K562 (cell line): ENCODE measurements around the gene TNN. TPM values are rescaled to one million over a fixed set of nuclear protein-coding genes. Genes with fewer than 3 reads are reported as not detected.

Experiments used
- ATAC-seq: fragments of 200-7000 bp; cut with Tn5 transposase; 3 replicates; pipeline ENCODE4 v1.9.1; 2020; ENCODE audit warnings: moderate library complexity
- BruUV-seq: library from RNA; stranded (reverse); fragments of 400-500 nt; replicated peaks from 2 replicates; lab custom pipeline; 2021; lab: Mats Ljungman, UMichigan
- CTCF ChIA-PET: fragments of 300-600 bp; formaldehyde crosslinking; extraction: SDS; loops from one replicate; lab custom pipeline; 2021; ENCODE audit warnings: low intra/inter-chr PET ratio; lab: Yijun Ruan, JAX
- POLR2A ChIA-PET: fragments of 300-600, 350-650 bp; sonication (Branson Sonifier 250); formaldehyde crosslinking; extraction: SDS; loops from one replicate; lab custom pipeline; 2021; ENCODE audit warnings: antibody characterized with exemption, inconsistent platforms; lab: Yijun Ruan, JAX
- DNase-seq, 4 experiments: peaks; one replicate each; pipeline versions ENCODE4 v3.0.0 to v3.0.0-alpha.2; 2011 to 2018; ENCODE audit warnings: low spot score in 3 of 4, mixed read lengths in 3 of 4; ENCODE audit errors: extremely low read depth in 1 of 4
- FAIRE-seq: peaks from 2 replicates; lab custom pipeline; 2011; peaks lifted over from hg19 to GRCh38; lab: Jason Lieb, UNC
- H2AFZ ChIP-seq: 2 replicates; pipeline ENCODE4 v1.6.0; 2011; ENCODE audit warnings: low read depth, low read length, control low read depth, inconsistent platforms
- H3K27ac ChIP-seq: fragments of 200-600 bp; 3 replicates; pipeline ENCODE4 v1.8.0; 2011; ENCODE audit warnings: low read depth, mild to moderate bottlenecking, control low read depth, inconsistent platforms, low read length, moderate library complexity, mixed read lengths; ENCODE audit errors: extremely low read depth
- H3K27me3 ChIP-seq, 2 experiments: fragments of 300-600 bp in 1 of 2; 2 replicates in 1 of 2; 3 replicates in 1 of 2; pipeline versions ENCODE4 v1.6.0 to v1.8.0; 2011; ENCODE audit warnings: inconsistent platforms in 2 of 2, low read length in 2 of 2, mild to moderate bottlenecking in 1 of 2, mixed read lengths in 1 of 2, moderate library complexity in 1 of 2; ENCODE audit not compliant: control insufficient read depth in 2 of 2, insufficient read depth in 2 of 2
- H3K36me3 ChIP-seq: fragments of 300-600 bp; 3 replicates; pipeline ENCODE4 v1.8.0; 2011; ENCODE audit warnings: mild to moderate bottlenecking, low read length, inconsistent platforms; ENCODE audit not compliant: control insufficient read depth, insufficient read depth
- H3K4me1 ChIP-seq, 2 experiments: fragments of 200-600 bp in 1 of 2; replicated peaks in 1 of 2; 2 replicates in 1 of 2; 3 replicates in 1 of 2; pipeline versions ENCODE4 v1.5.1 to v1.8.0; 2011; ENCODE audit warnings: inconsistent platforms in 2 of 2, low read length in 2 of 2, mild to moderate bottlenecking in 1 of 2, mixed read lengths in 1 of 2, moderate library complexity in 1 of 2; ENCODE audit not compliant: control insufficient read depth in 2 of 2, insufficient read depth in 2 of 2
- H3K4me2 ChIP-seq: 2 replicates; pipeline ENCODE4 v1.6.1; 2011; ENCODE audit warnings: low read length, control low read depth, inconsistent platforms, mixed read lengths; ENCODE audit not compliant: insufficient read depth
- H3K4me3 ChIP-seq: fragments of 200-600 bp; sonication (generic), shearing (Covaris generic); 2 replicates; pipeline ENCODE4 v1.5.1; 2016; ENCODE audit warnings: control low read depth, inconsistent platforms
- H3K79me2 ChIP-seq: fragments of 200-600 bp; 3 replicates; pipeline ENCODE4 v1.8.0; 2011; ENCODE audit warnings: low read length, inconsistent platforms; ENCODE audit not compliant: control insufficient read depth, insufficient read depth
- H3K9ac ChIP-seq, 2 experiments: 2 replicates each; pipeline versions ENCODE4 v1.6.0 to v1.6.1; 2011; ENCODE audit warnings: low read depth in 2 of 2, low read length in 2 of 2, control low read depth in 1 of 2, inconsistent platforms in 1 of 2, mild to moderate bottlenecking in 1 of 2, mixed read lengths in 1 of 2; ENCODE audit not compliant: insufficient read depth in 1 of 2
- H3K9me1 ChIP-seq: one replicate; pipeline ENCODE4 v1.6.0; 2011; ENCODE audit warnings: inconsistent platforms, mild to moderate bottlenecking, low read length, moderate library complexity; ENCODE audit not compliant: control insufficient read depth, insufficient read depth
- H3K9me3 ChIP-seq: replicated peaks from 2 replicates; pipeline ENCODE4 v1.5.1; 2011; ENCODE audit warnings: low read depth, low read length, inconsistent platforms; ENCODE audit not compliant: control insufficient read depth, insufficient read depth
- H4K20me1 ChIP-seq: replicated peaks from 2 replicates; pipeline ENCODE4 v1.6.1; 2011; ENCODE audit warnings: low read length, inconsistent platforms, mixed read lengths; ENCODE audit not compliant: control insufficient read depth, insufficient read depth
- CCAR2 ChIP-seq: fragments of 200-400 bp; formaldehyde crosslinking; IDR thresholded peaks from 2 replicates; pipeline ENCODE4 v1.6.1; 2017; ENCODE audit warnings: mild to moderate bottlenecking, low read depth, low read length
- CHD4 ChIP-seq: fragments of 200-600 bp; sonication (generic); IDR thresholded peaks from 3 replicates; pipeline ENCODE4 v1.6.1; 2012; ENCODE audit warnings: low read depth, mild to moderate bottlenecking, mixed read lengths, low read length, inconsistent platforms; ENCODE audit not compliant: insufficient read depth, insufficient replicate concordance, poor library complexity, severe bottlenecking
- COPS2 ChIP-seq: fragments of 450-650 bp; conservative IDR thresholded peaks from 2 replicates; pipeline ENCODE4 v1.6.1; 2016; ENCODE audit warnings: mild to moderate bottlenecking, moderate library complexity
- ELK1 ChIP-seq: sonication (generic); formaldehyde crosslinking; IDR thresholded peaks from 2 replicates; pipeline ENCODE4 v1.8.1; 2022; ENCODE audit warnings: missing genetic modification reagents
- ESRRA ChIP-seq: fragments of 450-650 bp; IDR thresholded peaks from 2 replicates; pipeline ENCODE4 v1.6.1; 2014; ENCODE audit warnings: low read depth, mild to moderate bottlenecking, moderate library complexity, borderline replicate concordance
- ETV6 ChIP-seq, 3 experiments: fragments of 150-350 bp in 1 of 3; sonication (generic) in 1 of 3; formaldehyde crosslinking in 1 of 3; IDR thresholded peaks; 2 replicates each; pipeline versions ENCODE4 v1.6.1 to v1.8.0; 2014 to 2022; ENCODE audit warnings: borderline replicate concordance in 2 of 3, low read depth in 2 of 3, antibody characterized with exemption in 1 of 3, low read length in 1 of 3, mild to moderate bottlenecking in 1 of 3, missing genetic modification reagents in 1 of 3
- MAX ChIP-seq: sonication (generic); formaldehyde crosslinking; IDR thresholded peaks from 2 replicates; pipeline ENCODE4 v1.9.0; 2022; ENCODE audit warnings: mild to moderate bottlenecking, missing genetic modification reagents
- MAZ ChIP-seq, 2 experiments: fragments of 450-650 bp in 1 of 2; sonication (generic) in 1 of 2; formaldehyde crosslinking; IDR thresholded peaks in 1 of 2; conservative IDR thresholded peaks in 1 of 2; 2 replicates each; pipeline versions ENCODE4 v1.4.0 to v1.5.0; 2020; ENCODE audit warnings: mild to moderate bottlenecking in 1 of 2, missing genetic modification reagents in 1 of 2
- MYBL2 ChIP-seq, 2 experiments: fragments of 450-650 bp in 1 of 2; sonication (generic) in 1 of 2; formaldehyde crosslinking in 1 of 2; IDR thresholded peaks; 2 replicates each; pipeline versions ENCODE4 v1.6.1 to v1.8.1; 2017 to 2022; ENCODE audit warnings: borderline replicate concordance in 1 of 2, inconsistent platforms in 1 of 2, low read depth in 1 of 2, mild to moderate bottlenecking in 1 of 2, missing genetic modification reagents in 1 of 2, moderate library complexity in 1 of 2
- ZBTB33 ChIP-seq: sonication (generic); formaldehyde crosslinking; IDR thresholded peaks from 2 replicates; pipeline ENCODE4 v1.8.1; 2023; ENCODE audit warnings: mild to moderate bottlenecking, missing genetic modification reagents
- ZNF280A ChIP-seq: fragments of 450-650 bp; IDR thresholded peaks from 2 replicates; pipeline ENCODE4 v1.6.1; 2018; ENCODE audit warnings: mild to moderate bottlenecking, low read depth; ENCODE audit not compliant: partially characterized antibody
- ZNF780A ChIP-seq: fragments of 250-450 bp; sonication (Bioruptor Pico); IDR thresholded peaks from 2 replicates; pipeline ENCODE4 v1.5.0; 2021; ENCODE audit warnings: mild to moderate bottlenecking
- WGBS: fragments of 100-300 bp; shearing (Covaris generic); methylation state at CpG from one replicate; pipeline ENCODE4 v1.1.6; 2016; ENCODE audit warnings: low coverage, mixed read lengths; ENCODE audit not compliant: insufficient coverage; ENCODE audit errors: missing lambda C conversion rate; 5-methylcytosine and 5-hydroxymethylcytosine counted together
- in situ Hi-C: fragments of 300-500 bp; cut with MboI; formaldehyde crosslinking; loops from 4 replicates; pipeline ENCODE4 v1.15.0; 2018; ENCODE audit warnings: inconsistent platforms, mixed read lengths
- intact Hi-C: fragments of 100-400 bp; cut with micrococcal nuclease; formaldehyde crosslinking; loops from 2 replicates; pipeline ENCODE4 v1.14.2; 2022
- polyA plus RNA-seq, 8 experiments: library from polyadenylated mRNA; depleted of rRNA in 4 of 8; stranded (reverse) in 5 of 8; unstranded in 3 of 8; fragments of >200 nt; fragmentation: Nextera tagmentation in 2 of 8; fragmentation: Illumina TruSeq in 1 of 8; extraction: Ambion mirVana in 2 of 8; extraction: Trizol in 1 of 8; gene quantifications; 2 replicates each; pipeline versions ENCODE4 v1.2.1 to v1.2.3, GENCODE V29; 2011 to 2014; ENCODE audit warnings: inconsistent platforms in 1 of 8, missing spikeins in 1 of 8
- total RNA-seq, 7 experiments: library from RNA; depleted of rRNA in 6 of 7; stranded (reverse); fragments of >200 nt in 6 of 7; fragmentation: Illumina TruSeq in 2 of 7; extraction: Trizol in 2 of 7; gene quantifications; 2 replicates each; pipeline versions ENCODE4 v1.2.1 to v1.2.3, GENCODE V29; 2011 to 2021; ENCODE audit warnings: low replicate concordance in 1 of 7

Gene TNN
- total and polyA plus RNA-seq, 9 of the 15 experiments (the other 6 are each of a cell fraction or from before 2014, with no cell fraction given): 0.01 to 0.09 (median 0.07) TPM; not detected in 4

GRCh38 chr1:175173531-175173930, 105.9 kb downstream of the TNN start (continued):
- no peak for TF ChIP-seq ELK1 (CRISPR knock-in tag)
- no peak for TF ChIP-seq CCAR2
- TF ChIP-seq MAX (CRISPR knock-in tag): peak; percentile 13; the same call in 1 of the 2 replicates
- TF ChIP-seq MAZ (CRISPR knock-in tag; conservative IDR thresholded peaks at IDR 0.05 in 1 of 2, IDR thresholded peaks at IDR 0.05 in 1 of 2): no peak
- peak; percentile 34 for TF ChIP-seq CHD4
- no peak for TF ChIP-seq COPS2

- ATAC-seq (no peak), DNase-seq (no peak), FAIRE-seq (no peak)
- POLR2A ChIA-PET: interaction anchor here (0.7 to 2.2 kb wide), 8 partner anchors 8 to 100 kb away, joined by 3 to 8 read pairs (median 4); no protein-coding TSS in a partner anchor
- WGBS: 47% methylated on average over 5 of the region's 5 CpGs
- H3K9me3 ChIP-seq: no peaks in the 10 kb centered on the region
- H3K4me2 ChIP-seq: no peak overlapping the region
- no TSS peak for BruUV-seq
- no peak overlapping the region for H3K9ac ChIP-seq
- no peak overlapping the region for H2AFZ ChIP-seq
- peaks cover 9 to 20% of the 10 kb centered on the region in 2 experiments; a peak in 3 of 5 replicates for H3K4me1 ChIP-seq
- H3K36me3 ChIP-seq: no peaks in the 10 kb centered on the region
- no peaks in the 10 kb centered on the region for H3K27me3 ChIP-seq
- in situ Hi-C loops (no loop called here), intact Hi-C loops (no loop called here)
- no peaks in the 10 kb centered on the region for H3K79me2 ChIP-seq
- no peaks in the 10 kb centered on the region for H4K20me1 ChIP-seq
- no peaks in the 10 kb centered on the region for H3K9me1 ChIP-seq
- no peak overlapping the region for H3K27ac ChIP-seq
- CTCF ChIA-PET: no interaction called here
- H3K4me3 ChIP-seq: no peak overlapping the region
- TF ChIP-seq MYBL2 (IDR thresholded peaks at IDR 0.05; ENCODE audit: low read depth) (no peak), MYBL2 (CRISPR knock-in tag; IDR thresholded peaks at IDR 0.05; ENCODE audit: borderline replicate concordance) (no peak), ZNF280A (no peak), ESRRA (peak; percentile 77; the same call in 1 of the 2 replicates), ETV6 (IDR thresholded peaks at IDR 0.05; ENCODE audit: borderline replicate concordance in 1 of 2, low read depth in 2 of 2, low read length in 1 of 2) (no peak), ETV6 (CRISPR knock-in tag; IDR thresholded peaks at IDR 0.05; ENCODE audit: borderline replicate concordance) (no peak), ZBTB33 (no peak), ZNF780A (CRISPR knock-in tag) (no peak)
Measured at GRCh38 chr1:175174309-175175102, 106.9 kb downstream of the TNN start.
